GM19351 (cell line): ENCODE results near the gene PSME3IP1.

Experiments used
- ATAC-seq: cut with Tn5 transposase; IDR thresholded peaks from one replicate; pipeline ENCODE4 v1.9.1; 2021; ENCODE audit warnings: mild to moderate bottlenecking, moderate library complexity; ENCODE audit not compliant: unreplicated experiment

The PSME3IP1 gene

GRCh38 chr16:57104706-57105105 is 81.1 kb downstream of the PSME3IP1 start:
- ATAC-seq, result no peak

- no peak for ATAC-seq
These were observed 82.7 kb downstream of the PSME3IP1 start for GRCh38 chr16:57102888-57103851.
